GM23338 (cell line): ENCODE results near the gene VPS13A. TPM values are rescaled to one million over a fixed set of nuclear protein-coding genes. Genes with fewer than 3 reads are reported as not detected.
A peak's percentile ranks its signal among the peaks of the same experiment; 100 is the strongest.

ENCODE experiments used
- ATAC-seq: fragments of 200-7000 bp; cut with Tn5 transposase; 3 replicates; pipeline ENCODE4 v1.9.1; 2020
- DNase-seq: peaks from one replicate; pipeline ENCODE4 v3.0.0-alpha.2; 2015; ENCODE audit warnings: low spot score
- H2AFZ ChIP-seq: fragments of 200-600 bp; sonication (generic); 2 replicates; pipeline ENCODE4 v1.8.0; 2016; ENCODE audit warnings: antibody characterized with exemption, mild to moderate bottlenecking, moderate library complexity
- H3F3A ChIP-seq: fragments of 200-600 bp; sonication (generic); replicated peaks from 2 replicates; pipeline ENCODE4 v1.8.0; 2017; ENCODE audit warnings: antibody characterized with exemption, mixed run types, low read depth
- H3K27ac ChIP-seq: fragments of 200-600 bp; sonication (generic); 2 replicates; pipeline ENCODE4 v1.6.1; 2016; ENCODE audit warnings: low read depth
- H3K27me3 ChIP-seq: fragments of 200-600 bp; sonication (generic); 2 replicates; pipeline ENCODE4 v1.8.0; 2016; ENCODE audit warnings: mild to moderate bottlenecking, mixed run types, moderate library complexity; ENCODE audit not compliant: insufficient read depth
- H3K36me3 ChIP-seq: fragments of 200-600 bp; sonication (generic); 2 replicates; pipeline ENCODE4 v1.8.0; 2016; ENCODE audit warnings: mild to moderate bottlenecking; ENCODE audit not compliant: insufficient read depth
- H3K4me1 ChIP-seq: fragments of 200-600 bp; sonication (generic); 2 replicates; pipeline ENCODE4 v1.8.0; 2016; ENCODE audit warnings: mild to moderate bottlenecking, moderate library complexity; ENCODE audit not compliant: insufficient read depth
- H3K4me2 ChIP-seq: fragments of 200-600 bp; sonication (generic); 2 replicates; pipeline ENCODE4 v1.7.1; 2017; ENCODE audit warnings: mixed run types
- H3K4me3 ChIP-seq: fragments of 200-600 bp; sonication (generic); 2 replicates; pipeline ENCODE4 v1.6.1; 2016; ENCODE audit warnings: mixed run types
- H3K79me2 ChIP-seq: fragments of 200-600 bp; sonication (generic); replicated peaks from 2 replicates; pipeline ENCODE4 v1.8.0; 2017; ENCODE audit warnings: mild to moderate bottlenecking; ENCODE audit not compliant: insufficient read depth
- H3K9me2 ChIP-seq: fragments of 200-600 bp; sonication (generic); 2 replicates; pipeline ENCODE4 v1.8.0; 2017; ENCODE audit not compliant: insufficient read depth
- H4K20me1 ChIP-seq: fragments of 200-600 bp; sonication (generic); replicated peaks from 2 replicates; pipeline ENCODE4 v1.8.0; 2017; ENCODE audit warnings: mild to moderate bottlenecking; ENCODE audit not compliant: insufficient read depth
- H3K27ac Mint-ChIP-seq: 2 replicates; pipeline ENCODE4 v1.8.0; 2020; ENCODE audit warnings: inconsistent platforms, mild to moderate bottlenecking, moderate library complexity, mixed read lengths
- H3K27me3 Mint-ChIP-seq: 3 replicates; pipeline ENCODE4 v1.8.0; 2022; ENCODE audit warnings: low read depth, mild to moderate bottlenecking, moderate library complexity, mixed read lengths, inconsistent platforms; ENCODE audit not compliant: insufficient read depth, poor library complexity
- H3K36me3 Mint-ChIP-seq: 3 replicates; pipeline ENCODE4 v1.8.0; 2021; ENCODE audit warnings: low read depth, mild to moderate bottlenecking, inconsistent platforms, moderate library complexity, mixed read lengths
- H3K4me1 Mint-ChIP-seq: 3 replicates; pipeline ENCODE4 v1.8.0; 2020; ENCODE audit warnings: mild to moderate bottlenecking, inconsistent platforms, mixed read lengths
- H3K4me3 Mint-ChIP-seq: 3 replicates; pipeline ENCODE4 v1.8.0; 2021; ENCODE audit warnings: moderate library complexity, mild to moderate bottlenecking, inconsistent platforms, mixed read lengths
- H3K9me3 Mint-ChIP-seq: 3 replicates; pipeline ENCODE4 v1.8.0; 2020; ENCODE audit warnings: moderate library complexity, mild to moderate bottlenecking, inconsistent platforms, mixed read lengths
- EZH2 ChIP-seq: fragments of 200-600 bp; sonication (generic); IDR thresholded peaks from one replicate; pipeline ENCODE4 v1.8.0; 2017; ENCODE audit warnings: antibody characterized with exemption, mild to moderate bottlenecking, low read depth; ENCODE audit not compliant: unreplicated experiment
- EZH2phosphoT487 ChIP-seq: fragments of 200-600 bp; sonication (generic); IDR thresholded peaks from one replicate; pipeline ENCODE4 v1.8.1; 2018; ENCODE audit warnings: antibody characterized with exemption; ENCODE audit not compliant: unreplicated experiment
- NANOG ChIP-seq: IDR thresholded peaks from 2 replicates; pipeline ENCODE4 v1.6.1; 2016; ENCODE audit warnings: antibody characterized with exemption, borderline replicate concordance
- STAT1 ChIP-seq: IDR thresholded peaks from one replicate; pipeline ENCODE4 v1.6.1; 2016; ENCODE audit warnings: antibody characterized with exemption; ENCODE audit not compliant: unreplicated experiment
- ZNF114 ChIP-seq: fragments of 250-450 bp; sonication (Bioruptor Pico); IDR thresholded peaks from 2 replicates; pipeline ENCODE4 v1.5.0; 2020; ENCODE audit warnings: mild to moderate bottlenecking, moderate library complexity
- polyA plus RNA-seq: library from polyadenylated mRNA; unstranded; fragments of >200 nt; fragmentation: Nextera tagmentation; extraction: Ambion mirVana; gene quantifications from 2 replicates; pipeline ENCODE4 v1.2.1, GENCODE V29; 2016
- total RNA-seq: library from RNA; depleted of rRNA; stranded (reverse); fragments of >200 nt; shearing (Covaris generic); gene quantifications from 2 replicates; pipeline ENCODE4 v1.2.3, GENCODE V29; 2014
- TF ChIP-seq, protein P1 (sequence below): fragments of 250-450 bp; sonication (Bioruptor Pico); IDR thresholded peaks from 2 replicates; pipeline ENCODE4 v1.5.0; 2020; ENCODE audit warnings: mild to moderate bottlenecking, moderate library complexity
- TF ChIP-seq, protein P2 (sequence below): IDR thresholded peaks from 2 replicates; pipeline ENCODE4 v1.6.1; 2016; ENCODE audit warnings: antibody characterized with exemption

Gene VPS13A
- total and polyA plus RNA-seq, 2 experiments from 2014 or later, result 45.9 to 68.1 TPM

DNA sequence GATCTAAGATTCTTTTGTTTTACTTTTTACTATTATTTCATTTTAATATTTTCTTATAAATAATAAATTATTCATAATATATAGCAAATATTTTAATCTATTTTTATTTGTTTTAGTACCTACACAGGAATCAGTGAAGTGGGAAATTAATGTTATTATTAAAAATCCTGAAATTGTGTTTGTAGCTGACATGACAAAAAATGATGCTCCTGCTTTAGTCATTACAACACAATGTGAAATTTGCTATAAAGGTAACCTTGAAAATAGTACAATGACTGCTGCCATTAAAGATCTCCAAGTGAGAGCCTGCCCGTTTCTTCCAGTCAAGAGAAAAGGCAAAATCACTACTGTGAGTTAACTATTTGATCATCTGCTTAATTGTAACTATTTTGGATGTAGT is 138.7 kb downstream of the VPS13A start (continued):
- TF ChIP-seq, protein P1, sequence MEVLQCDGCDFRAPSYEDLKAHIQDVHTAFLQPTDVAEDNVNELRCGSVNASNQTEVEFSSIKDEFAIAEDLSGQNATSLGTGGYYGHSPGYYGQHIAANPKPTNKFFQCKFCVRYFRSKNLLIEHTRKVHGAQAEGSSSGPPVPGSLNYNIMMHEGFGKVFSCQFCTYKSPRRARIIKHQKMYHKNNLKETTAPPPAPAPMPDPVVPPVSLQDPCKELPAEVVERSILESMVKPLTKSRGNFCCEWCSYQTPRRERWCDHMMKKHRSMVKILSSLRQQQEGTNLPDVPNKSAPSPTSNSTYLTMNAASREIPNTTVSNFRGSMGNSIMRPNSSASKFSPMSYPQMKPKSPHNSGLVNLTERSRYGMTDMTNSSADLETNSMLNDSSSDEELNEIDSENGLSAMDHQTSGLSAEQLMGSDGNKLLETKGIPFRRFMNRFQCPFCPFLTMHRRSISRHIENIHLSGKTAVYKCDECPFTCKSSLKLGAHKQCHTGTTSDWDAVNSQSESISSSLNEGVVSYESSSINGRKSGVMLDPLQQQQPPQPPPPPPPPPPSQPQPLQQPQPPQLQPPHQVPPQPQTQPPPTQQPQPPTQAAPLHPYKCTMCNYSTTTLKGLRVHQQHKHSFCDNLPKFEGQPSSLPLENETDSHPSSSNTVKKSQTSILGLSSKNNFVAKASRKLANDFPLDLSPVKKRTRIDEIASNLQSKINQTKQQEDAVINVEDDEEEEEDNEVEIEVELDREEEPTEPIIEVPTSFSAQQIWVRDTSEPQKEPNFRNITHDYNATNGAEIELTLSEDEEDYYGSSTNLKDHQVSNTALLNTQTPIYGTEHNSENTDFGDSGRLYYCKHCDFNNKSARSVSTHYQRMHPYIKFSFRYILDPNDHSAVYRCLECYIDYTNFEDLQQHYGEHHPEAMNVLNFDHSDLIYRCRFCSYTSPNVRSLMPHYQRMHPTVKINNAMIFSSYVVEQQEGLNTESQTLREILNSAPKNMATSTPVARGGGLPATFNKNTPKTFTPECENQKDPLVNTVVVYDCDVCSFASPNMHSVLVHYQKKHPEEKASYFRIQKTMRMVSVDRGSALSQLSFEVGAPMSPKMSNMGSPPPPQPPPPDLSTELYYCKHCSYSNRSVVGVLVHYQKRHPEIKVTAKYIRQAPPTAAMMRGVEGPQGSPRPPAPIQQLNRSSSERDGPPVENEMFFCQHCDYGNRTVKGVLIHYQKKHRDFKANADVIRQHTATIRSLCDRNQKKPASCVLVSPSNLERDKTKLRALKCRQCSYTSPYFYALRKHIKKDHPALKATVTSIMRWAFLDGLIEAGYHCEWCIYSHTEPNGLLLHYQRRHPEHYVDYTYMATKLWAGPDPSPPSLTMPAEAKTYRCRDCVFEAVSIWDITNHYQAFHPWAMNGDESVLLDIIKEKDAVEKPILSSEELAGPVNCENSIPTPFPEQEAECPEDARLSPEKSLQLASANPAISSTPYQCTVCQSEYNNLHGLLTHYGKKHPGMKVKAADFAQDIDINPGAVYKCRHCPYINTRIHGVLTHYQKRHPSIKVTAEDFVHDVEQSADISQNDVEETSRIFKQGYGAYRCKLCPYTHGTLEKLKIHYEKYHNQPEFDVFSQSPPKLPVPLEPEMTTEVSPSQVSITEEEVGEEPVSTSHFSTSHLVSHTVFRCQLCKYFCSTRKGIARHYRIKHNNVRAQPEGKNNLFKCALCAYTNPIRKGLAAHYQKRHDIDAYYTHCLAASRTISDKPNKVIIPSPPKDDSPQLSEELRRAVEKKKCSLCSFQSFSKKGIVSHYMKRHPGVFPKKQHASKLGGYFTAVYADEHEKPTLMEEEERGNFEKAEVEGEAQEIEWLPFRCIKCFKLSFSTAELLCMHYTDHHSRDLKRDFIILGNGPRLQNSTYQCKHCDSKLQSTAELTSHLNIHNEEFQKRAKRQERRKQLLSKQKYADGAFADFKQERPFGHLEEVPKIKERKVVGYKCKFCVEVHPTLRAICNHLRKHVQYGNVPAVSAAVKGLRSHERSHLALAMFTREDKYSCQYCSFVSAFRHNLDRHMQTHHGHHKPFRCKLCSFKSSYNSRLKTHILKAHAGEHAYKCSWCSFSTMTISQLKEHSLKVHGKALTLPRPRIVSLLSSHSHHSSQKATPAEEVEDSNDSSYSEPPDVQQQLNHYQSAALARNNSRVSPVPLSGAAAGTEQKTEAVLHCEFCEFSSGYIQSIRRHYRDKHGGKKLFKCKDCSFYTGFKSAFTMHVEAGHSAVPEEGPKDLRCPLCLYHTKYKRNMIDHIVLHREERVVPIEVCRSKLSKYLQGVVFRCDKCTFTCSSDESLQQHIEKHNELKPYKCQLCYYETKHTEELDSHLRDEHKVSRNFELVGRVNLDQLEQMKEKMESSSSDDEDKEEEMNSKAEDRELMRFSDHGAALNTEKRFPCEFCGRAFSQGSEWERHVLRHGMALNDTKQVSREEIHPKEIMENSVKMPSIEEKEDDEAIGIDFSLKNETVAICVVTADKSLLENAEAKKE (CRISPR knock-in tag), result no peak
- TF ChIP-seq, protein P2, sequence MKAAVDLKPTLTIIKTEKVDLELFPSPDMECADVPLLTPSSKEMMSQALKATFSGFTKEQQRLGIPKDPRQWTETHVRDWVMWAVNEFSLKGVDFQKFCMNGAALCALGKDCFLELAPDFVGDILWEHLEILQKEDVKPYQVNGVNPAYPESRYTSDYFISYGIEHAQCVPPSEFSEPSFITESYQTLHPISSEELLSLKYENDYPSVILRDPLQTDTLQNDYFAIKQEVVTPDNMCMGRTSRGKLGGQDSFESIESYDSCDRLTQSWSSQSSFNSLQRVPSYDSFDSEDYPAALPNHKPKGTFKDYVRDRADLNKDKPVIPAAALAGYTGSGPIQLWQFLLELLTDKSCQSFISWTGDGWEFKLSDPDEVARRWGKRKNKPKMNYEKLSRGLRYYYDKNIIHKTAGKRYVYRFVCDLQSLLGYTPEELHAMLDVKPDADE, result no peak
- TF ChIP-seq ZNF114 (CRISPR knock-in tag), result no peak

DNA sequence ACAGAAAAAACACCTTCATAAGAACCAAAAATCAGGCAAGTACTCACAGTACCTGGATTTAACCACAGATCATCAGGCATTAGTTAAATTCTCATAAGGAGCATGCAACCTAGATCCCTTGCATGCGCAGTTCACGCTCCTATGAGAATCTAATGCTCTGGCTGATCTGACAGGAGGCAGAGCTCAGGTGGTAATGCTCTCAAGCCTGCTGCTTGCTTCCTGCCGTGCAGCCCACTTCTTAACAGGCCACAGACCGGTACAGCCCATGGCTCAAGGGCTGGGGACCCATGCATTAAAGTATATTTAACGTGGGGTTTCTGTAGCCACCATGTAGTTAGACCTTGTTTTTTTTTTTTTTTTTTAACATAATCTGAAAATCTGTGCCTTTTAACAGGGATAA is 147.7 kb downstream of the VPS13A start:
- H3K9me2 ChIP-seq, result no peaks in the 10 kb centered on the region
- Mint-ChIP-seq H3K36me3 (peaks cover 15% of the 10 kb centered on the region), H3K27ac (no peak overlapping the region), H3K9me3 (no peaks in the 10 kb centered on the region), H3K4me1 (peaks cover 6% of the 10 kb centered on the region; the same call in 2 of the 3 replicates), H3K27me3 (peaks cover 1% of the 10 kb centered on the region), H3K4me3 (no peak overlapping the region)
- no peak overlapping the region for H2AFZ ChIP-seq
- DNase-seq (no peak), ATAC-seq (peak; percentile 53; the same call in 2 of the 3 replicates)
- H3K27ac ChIP-seq, result no peak overlapping the region
- no peaks in the 10 kb centered on the region for H3K79me2 ChIP-seq
- no peaks in the 10 kb centered on the region for H3F3A ChIP-seq
- H3K4me1 ChIP-seq, result no peaks in the 10 kb centered on the region; the same call in 1 of the 2 replicates
- H3K27me3 ChIP-seq, result no peaks in the 10 kb centered on the region
- H3K4me2 ChIP-seq, result no peak overlapping the region
- H4K20me1 ChIP-seq, result no peaks in the 10 kb centered on the region
- H3K4me3 ChIP-seq, result no peak overlapping the region
- H3K36me3 ChIP-seq, result no peaks in the 10 kb centered on the region
- TF ChIP-seq, protein P1 (CRISPR knock-in tag), result no peak
- TF ChIP-seq ZNF114 (CRISPR knock-in tag) (no peak), EZH2phosphoT487 (no peak), EZH2 (no peak), NANOG (no peak), STAT1 (no peak)
- TF ChIP-seq, protein P2, result no peak
